ENCODE data around the gene ACRV1. TPM values are rescaled to one million over a fixed set of nuclear protein-coding genes. Genes with fewer than 3 reads are reported as not detected.
"Not testable (repeated sequence)": the region's sequence is repeated elsewhere in the genome, so short reads cannot be mapped to it uniquely, and the experiment has no call there.

ACRV1 gene, protein sequence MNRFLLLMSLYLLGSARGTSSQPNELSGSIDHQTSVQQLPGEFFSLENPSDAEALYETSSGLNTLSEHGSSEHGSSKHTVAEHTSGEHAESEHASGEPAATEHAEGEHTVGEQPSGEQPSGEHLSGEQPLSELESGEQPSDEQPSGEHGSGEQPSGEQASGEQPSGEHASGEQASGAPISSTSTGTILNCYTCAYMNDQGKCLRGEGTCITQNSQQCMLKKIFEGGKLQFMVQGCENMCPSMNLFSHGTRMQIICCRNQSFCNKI
- polyA plus RNA-seq, result not detected

DNA sequence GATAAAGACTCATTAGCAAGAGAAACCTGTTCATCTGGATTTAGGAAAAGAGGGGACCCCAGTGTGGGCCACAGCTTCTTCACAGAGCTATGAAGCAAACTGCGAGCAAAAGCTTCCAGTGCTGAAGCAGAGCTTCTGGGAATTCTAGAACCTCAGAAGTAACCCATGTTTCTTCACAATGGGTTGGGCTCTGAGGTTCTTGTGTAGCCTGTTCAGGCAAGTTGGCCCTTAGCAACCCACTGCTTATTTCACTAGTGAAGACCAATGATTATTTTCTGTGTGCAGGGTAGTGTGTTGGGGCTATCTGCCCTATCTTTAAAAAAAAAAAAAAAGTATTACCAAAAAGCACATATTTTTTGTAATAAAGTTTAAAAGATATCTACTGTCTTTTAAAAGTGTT, at the start of gene ACRV1:
Gene ACRV1, minus strand, starts transcription at position 101 of the 400 bp plus-strand sequence. Its CDS starts 67 bp downstream, at position 34.
- no peak within 1 kb of the TSS for H3K27ac ChIP-seq (ENCODE audit: low read depth, low read length)
- WGBS, 3 donors, result 94 to 96% (median 95%) methylated on average over 1 of the region's 1 CpG

DNA sequence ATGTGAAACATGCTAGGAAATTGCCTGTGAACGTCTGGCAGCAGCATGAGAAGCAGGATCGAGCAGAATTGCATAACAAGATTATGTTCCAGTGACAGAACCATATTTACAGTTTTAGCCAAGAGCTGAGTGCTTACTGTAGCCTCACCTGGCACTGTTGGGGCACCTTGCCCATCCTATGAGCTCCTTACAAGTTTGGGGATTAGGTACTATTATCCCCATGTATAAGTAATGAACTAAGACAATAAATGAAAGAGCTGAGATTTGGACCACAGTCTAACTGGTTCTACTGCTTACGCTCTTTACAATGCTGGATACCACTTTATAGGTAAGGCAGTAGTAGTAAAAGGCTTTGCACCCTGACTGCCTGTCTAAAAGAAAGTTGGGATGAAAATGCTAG, 48.3 kb upstream of the ACRV1 start:
- WGBS, 3 donors, result 67 to 71% (median 68%) methylated on average over 3 of the region's 3 CpGs
- no peak overlapping the region for H3K27ac ChIP-seq (ENCODE audit: low read depth, low read length)

DNA sequence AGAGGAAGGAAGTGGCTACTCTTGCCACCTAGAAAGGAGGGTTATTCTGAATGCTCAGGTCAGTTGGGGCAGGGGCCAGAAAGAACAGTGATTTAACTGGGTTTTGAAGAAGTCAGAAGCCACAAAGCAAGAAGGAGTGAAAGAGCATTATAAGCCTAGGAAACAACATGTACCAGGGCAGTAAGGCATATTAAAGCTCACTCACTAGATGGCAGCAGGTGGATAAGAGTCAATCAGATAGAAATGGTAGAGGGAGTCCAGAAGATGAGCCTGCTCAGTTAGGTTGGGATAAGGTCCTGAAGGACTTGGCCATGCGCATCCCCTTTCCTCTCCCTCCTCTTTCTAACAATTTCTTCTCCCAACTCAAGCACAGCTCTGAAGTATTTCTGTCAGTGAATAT, 43.5 kb upstream of the ACRV1 start:
- H3K27ac ChIP-seq (ENCODE audit: low read depth, low read length), result no peak overlapping the region
- WGBS, 3 donors, result 79 to 95% (median 89%) methylated on average over 1 of the region's 1 CpG

DNA sequence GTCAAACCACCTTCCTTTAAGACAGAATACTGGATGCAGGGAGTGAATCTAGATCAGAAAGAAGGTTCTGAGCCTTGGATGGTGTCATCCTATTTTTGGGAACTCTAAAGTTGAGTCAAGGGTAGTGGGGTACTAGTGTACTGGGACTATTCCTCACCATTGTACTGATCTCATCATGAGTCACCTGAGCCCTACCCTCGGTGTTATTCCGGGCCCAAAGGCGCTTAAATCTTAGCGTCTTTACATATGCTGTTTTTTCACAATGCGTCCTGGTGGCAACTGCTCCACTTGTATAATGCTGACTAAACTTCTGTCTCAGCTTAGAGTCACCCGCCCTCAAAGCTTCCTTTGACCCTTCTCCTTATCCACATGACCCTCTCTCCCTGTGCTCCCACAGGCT, 40.1 kb upstream of the ACRV1 start:
- 70 to 94% (median 82%) methylated on average over 6 of the region's 6 CpGs for WGBS, 3 donors
- no peak overlapping the region for H3K27ac ChIP-seq (ENCODE audit: low read depth, low read length)

DNA sequence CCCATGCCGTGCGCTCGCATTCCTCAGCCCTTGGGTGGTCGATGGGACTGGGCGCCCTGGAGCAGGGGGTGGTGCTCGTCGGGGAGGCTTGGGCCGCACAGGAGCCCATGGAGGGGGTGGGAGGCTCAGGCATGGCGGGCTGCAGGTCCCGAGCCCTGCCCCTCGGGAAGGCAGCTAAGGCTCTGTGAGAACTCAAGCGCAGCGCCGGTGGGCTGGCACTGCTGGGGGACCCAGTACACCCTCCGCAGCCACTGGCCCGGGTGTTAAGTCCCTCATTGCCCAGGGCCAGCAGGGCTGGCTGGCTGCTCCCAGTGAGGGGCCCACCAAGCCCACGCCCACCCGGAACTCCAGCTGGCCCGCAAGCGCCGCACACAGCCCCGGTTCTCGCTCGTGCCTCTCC, 24.0 kb upstream of the ACRV1 start:
- WGBS, 3 donors, result 90 to 94% (median 91%) methylated on average over 19 to 24 of the region's 24 CpGs
- H3K27ac ChIP-seq (ENCODE audit: low read depth, low read length), result not testable (repeated sequence)

DNA sequence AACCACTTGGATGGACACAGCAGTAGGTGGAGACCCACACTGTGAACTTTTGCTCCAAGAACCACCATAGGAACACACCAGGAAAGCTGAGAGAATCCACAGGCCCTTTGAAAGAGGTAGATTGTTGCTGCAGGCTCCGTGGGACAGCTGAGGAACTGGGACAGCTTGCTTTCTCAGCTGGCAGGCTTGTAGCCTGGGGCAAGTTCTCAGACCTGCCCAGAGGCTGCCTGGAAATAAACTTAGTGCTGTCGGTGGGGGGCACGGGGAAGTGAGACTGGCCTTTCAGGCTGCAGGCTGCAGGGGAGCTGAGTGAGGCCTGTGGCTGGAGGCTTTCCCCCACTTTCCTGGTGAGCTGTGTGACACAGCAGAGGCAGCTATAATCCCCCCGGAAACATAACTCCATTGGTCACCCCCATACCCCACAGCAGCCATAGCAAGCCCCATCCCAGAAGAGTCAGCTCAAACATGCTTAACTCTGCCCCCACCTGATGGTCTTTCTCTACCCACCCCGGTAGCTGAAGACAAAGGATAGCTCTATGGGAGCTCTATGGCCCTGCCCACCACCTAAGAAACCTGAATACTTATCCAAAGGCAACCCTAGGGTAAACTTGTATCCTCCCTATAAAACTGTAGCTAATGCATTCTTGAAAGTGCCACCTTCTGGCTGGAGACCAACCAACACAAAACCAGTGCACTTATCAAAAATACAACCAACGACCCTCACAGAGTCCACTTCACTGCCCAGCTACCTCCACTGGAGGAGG, 21.4 kb upstream of the ACRV1 start:
- no peak overlapping the region for H3K27ac ChIP-seq (ENCODE audit: low read depth, low read length)
- WGBS, 3 donors, result 34 to 52% (median 43%) methylated on average over 6 of the region's 6 CpGs

DNA sequence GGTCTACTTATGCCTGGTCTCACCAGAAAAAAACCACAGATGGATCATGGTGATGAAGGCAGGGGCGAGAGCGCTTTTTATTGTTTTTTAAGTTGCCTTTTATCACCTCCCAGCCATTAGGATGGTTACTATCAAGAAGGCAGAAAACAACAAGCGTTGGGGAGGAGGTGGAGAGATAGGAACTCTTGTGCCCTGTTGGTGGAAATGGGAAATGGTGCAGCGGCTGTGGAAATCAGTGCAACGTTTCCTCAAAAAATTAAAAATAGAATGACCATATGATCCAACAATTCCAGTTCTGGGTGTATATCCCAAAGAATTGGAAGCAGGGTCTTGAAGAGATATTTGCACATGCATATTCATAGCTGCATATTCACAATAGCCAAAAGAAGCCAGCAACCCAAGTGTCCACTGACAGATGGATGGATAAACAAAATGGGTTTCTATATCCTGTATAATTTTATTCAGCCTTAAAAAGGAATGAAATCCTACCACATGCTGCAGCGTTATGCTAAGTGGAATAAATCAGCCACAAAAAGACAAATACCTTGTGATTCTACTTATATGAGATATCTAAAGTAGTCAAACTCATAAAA, 20.5 kb upstream of the ACRV1 start:
- WGBS, 3 donors, result 76 to 80% (median 77%) methylated on average over 6 of the region's 6 CpGs

DNA sequence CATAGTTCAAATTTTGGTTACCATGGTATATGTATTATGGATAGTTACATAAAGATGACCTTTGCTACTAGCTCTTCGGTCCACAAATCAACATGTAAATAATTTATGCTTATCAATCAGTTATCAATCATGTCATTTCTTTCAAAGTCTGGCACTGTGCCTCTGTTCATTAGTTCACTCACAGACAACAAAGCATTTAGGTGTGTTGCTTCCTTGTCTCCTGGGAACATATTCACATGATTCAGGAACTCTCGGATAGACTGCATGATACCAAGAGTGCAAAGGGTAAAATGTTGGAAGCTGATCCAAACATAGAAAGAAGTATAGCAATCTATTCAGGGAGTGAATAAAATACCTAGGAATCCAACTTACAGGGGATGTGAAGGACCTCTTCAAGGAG, 14.3 kb upstream of the ACRV1 start:
- 28 to 81% (median 78%) methylated on average over 2 of the region's 2 CpGs for WGBS, 3 donors
- H3K27ac ChIP-seq (ENCODE audit: low read depth, low read length), result no peak overlapping the region

More for the DNA sequence above, 20.5 kb upstream of the ACRV1 start:
- H3K27ac ChIP-seq (ENCODE audit: low read depth, low read length), result no peak overlapping the region

DNA sequence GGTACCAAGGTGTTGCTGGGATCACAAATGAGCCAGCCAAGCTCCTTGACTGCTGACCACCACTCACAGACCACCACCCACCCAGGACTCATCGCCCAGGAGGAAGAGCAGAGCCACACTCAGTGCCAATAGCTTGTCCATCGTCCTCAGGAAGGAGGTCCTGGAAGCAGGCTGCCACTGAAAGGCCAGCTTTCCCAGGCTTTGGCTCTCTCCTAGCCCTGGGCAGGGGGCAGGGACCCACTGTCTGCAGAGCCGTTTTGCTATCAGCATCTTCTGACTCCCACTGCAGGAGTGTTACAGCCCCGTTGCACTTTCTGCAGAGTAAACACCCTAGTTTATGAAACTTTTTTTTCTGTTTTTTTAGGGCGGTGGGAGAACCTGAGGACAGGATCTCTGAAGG, 12.2 kb upstream of the ACRV1 start:
- WGBS, 3 donors, result 68 to 84% (median 75%) methylated on average over 5 of the region's 5 CpGs
- no peak overlapping the region for H3K27ac ChIP-seq (ENCODE audit: low read depth, low read length)

DNA sequence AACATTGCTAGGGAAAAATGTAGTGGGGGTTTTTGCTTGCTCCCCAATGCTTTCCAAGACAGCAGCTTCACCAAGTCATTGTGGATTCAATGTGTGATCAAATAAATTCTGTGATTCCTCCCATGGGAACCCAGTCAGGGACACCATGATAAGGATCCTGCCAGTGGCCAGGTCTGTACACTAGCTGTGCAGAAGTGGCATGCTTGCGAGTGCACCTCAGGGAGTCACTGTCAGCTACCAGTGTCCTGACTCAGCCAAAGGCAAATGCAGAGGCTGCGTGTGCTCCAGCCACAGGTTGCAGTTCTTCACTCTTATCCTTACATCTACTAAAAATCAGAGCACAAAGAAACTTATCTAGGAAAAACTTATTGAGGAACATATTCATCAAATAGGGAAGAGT, 9.4 kb upstream of the ACRV1 start:
- WGBS, 3 donors, result 90 to 93% (median 90%) methylated on average over 2 of the region's 2 CpGs
- no peak overlapping the region for H3K27ac ChIP-seq (ENCODE audit: low read depth, low read length)

DNA sequence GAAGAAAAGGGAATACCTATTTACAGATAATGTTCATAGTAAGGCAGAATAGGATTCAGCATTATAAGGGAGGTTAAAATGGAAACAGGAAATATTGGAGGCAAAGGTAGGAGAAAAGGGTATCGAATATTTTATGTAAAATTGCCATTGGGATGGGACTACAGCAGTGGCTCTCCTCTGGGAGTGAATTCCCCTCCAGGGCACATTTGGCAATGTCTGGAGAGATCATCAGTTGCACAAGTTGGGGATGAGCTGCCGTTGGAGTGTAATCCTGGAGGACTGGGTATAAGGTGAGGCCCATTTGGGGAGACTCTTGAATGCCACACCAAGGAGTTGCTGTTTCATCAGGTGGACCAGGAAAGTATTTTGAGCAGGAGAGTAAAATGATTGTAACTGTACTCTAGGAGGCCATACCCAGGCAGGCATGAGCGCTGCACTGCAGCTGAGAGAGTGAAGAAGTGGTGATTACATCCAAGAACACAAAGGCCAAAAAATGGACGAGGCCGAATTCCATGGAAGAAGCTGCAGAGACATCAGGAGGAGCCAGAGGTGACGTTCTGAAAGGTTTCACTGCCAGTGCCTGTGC, 8.7 kb upstream of the ACRV1 start:
- no peak overlapping the region for H3K27ac ChIP-seq (ENCODE audit: low read depth, low read length)
- 78 to 86% (median 86%) methylated on average over 6 of the region's 6 CpGs for WGBS, 3 donors

DNA sequence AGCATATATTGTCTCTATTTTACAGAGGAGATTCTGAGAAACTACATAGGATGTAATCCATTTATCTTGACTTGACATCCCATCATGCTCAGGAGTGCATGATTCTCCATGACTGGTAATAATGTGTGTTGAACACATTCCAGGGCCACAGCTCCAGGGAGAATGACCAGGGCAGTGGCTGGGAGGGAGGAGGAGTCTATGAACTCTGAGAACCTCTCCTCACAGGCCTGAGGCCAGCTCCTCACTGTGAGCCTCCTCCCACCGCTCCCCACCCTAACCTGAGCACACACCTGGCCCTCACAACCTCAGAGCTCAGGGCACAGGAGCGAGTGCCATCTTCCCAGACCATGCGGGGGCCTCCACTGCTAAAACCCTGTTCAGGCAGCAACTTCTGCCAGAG, 8.0 kb upstream of the ACRV1 start:
- H3K27ac ChIP-seq (ENCODE audit: low read depth, low read length), result no peak overlapping the region
- 91 to 95% (median 94%) methylated on average over 3 of the region's 3 CpGs for WGBS, 3 donors

DNA sequence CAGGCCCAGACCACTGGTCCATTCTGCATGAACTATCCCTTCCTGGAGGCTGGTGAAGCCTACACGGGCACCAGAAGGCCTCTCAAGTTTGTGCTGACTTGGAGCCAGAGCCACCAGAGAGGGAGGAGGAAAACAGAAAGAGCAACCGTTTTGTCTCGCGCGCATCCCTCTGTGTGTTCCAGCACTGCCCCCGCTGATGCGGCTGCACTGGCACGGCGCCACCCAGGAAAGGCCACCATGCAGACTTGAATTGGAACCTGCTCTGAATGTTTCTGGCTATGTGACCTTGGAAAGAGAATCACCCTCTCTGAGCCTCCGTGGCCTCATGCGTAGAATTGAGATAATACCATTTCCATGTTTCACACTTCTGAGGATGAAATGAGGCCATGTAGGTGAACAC, 7.4 kb upstream of the ACRV1 start:
- H3K27ac ChIP-seq (ENCODE audit: low read depth, low read length), result no peak overlapping the region
- 89 to 95% (median 95%) methylated on average over 11 of the region's 11 CpGs for WGBS, 3 donors

DNA sequence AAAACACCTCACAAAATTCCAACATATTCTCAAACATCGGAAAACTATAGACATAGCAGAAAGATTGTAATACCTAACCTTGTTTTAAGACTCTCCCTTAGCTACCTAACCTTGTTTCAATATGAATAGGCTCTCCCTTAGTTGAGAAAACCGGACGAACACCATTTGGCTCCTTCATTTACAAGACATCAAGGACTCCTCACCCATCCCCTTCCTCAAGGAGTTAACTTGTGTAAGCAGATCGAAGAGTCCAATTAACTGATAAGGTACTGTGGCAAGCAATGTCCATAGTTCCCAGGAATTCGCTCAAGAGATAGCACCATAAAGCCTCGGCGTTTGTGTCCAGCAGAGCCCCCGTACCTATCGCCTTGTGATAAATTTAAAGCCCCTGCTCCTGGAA, 4.6 kb upstream of the ACRV1 start:
- no peak overlapping the region for H3K27ac ChIP-seq (ENCODE audit: low read depth, low read length)
- WGBS, 3 donors, result 43 to 70% (median 65%) methylated on average over 9 of the region's 9 CpGs

DNA sequence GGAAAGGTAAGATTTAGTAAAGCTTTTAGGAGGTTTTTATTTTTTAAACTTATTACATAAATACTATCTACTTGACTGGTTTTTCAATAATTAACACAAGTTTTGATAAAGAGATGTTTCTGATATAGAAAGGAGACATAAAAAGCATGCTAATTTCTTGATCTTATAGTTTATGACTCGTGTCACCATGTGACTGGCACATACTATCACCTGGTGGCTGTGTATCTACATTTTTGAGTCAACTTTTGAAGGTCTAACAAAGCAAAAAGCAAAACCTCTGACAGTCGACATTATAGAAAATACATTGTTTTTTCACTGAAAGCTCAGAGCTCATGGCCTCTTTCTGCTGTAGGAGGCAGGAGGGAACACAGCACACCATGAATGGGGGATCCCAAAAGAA, 810 bp downstream of the ACRV1 start:
- WGBS, 3 donors, result 83 to 92% (median 91%) methylated on average over 2 of the region's 2 CpGs
- H3K27ac ChIP-seq (ENCODE audit: low read depth, low read length), result no peak overlapping the region

DNA sequence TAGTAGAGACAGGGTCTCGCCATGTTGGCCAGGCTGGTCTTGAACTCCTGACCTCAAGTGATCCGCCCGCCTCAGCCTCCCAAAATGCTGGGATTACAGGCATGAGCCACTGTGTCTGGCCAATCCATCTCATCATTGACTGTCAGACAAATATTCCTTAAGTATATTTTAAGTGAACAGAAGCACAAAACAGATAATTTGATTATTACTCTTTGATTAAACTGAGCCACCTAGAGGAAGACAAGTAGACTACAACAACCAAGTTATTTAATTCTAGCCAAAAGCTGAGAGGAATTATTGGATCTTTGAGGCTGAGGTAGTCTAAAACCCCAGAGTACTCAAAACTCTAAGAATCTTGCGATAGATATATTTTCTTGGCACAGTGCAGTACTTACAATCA, 1.2 kb downstream of the ACRV1 start:
- no peak overlapping the region for H3K27ac ChIP-seq (ENCODE audit: low read depth, low read length)
- 96 to 98% (median 97%) methylated on average over 2 to 4 of the region's 4 CpGs for WGBS, 3 donors

DNA sequence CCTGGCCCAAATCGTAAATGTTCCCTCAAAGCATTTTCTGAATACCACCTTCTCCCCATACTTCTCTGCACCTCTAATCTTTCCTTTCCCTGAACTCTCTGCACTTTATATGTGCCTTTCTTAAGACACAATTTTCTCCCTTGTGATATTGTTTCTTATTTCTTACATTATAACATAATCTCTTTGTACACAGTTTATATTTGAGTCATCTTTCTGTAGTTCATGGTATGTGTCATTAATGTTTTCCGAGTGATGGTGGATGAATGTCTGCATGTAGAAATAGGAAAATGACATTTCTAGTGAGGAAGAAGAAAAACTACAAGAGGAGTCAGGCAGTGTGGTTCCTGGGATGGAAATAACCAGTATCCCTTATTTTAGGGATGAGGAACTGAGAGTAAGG, 5.5 kb downstream of the ACRV1 start:
- WGBS, 3 donors, result 91 to 94% (median 93%) methylated on average over 2 of the region's 2 CpGs
- H3K27ac ChIP-seq (ENCODE audit: low read depth, low read length), result no peak overlapping the region

DNA sequence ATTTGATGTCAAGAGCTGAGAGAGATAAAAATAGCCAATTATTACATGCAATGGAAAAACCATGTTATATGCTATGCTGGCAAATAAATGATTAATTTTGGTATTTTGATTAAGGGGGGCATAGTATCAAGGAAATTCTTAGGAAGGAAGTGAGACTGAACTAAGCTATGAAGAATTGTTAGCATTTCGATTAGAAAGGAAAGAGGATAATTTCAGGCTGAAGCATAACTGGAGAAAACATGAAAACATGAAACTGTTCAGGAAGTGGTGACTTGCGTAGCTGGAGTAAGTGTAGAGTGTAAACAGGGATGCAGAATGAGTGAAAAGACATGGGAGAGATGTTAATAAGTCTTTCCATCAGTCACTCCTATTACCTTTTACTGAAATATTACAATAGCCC, 6.4 kb downstream of the ACRV1 start:
- no peak overlapping the region for H3K27ac ChIP-seq (ENCODE audit: low read depth, low read length)
- 69 to 79% (median 71%) methylated on average over 2 of the region's 2 CpGs for WGBS, 3 donors

DNA sequence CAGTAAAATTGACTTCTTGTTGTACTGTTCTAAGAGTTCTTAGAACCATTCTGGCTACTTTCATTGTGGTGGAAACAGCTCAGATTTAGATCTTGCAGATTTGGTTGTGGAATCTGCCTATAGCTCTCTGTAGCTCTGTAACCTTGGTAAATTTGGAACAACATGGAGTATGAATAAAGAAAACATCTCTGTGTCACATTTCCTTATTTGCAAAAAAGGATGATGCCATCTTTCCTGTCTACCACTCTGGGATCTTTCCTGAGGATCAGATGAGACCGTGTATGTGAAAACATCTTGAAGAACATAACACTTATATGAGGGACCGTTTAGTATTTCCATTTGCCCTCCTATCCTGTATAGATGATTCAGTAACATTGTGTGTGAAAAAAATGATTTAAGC, 9.1 kb downstream of the ACRV1 start:
- no peak overlapping the region for H3K27ac ChIP-seq (ENCODE audit: low read depth, low read length)
- WGBS, 3 donors, result 76 to 88% (median 79%) methylated on average over 2 of the region's 2 CpGs
